C4-2B (cell line): ENCODE measurements around the gene RPS6KA3.

ENCODE experiments used
- CTCF ChIP-seq: fragments of 450-650 bp; conservative IDR thresholded peaks from 2 replicates; pipeline ENCODE4 v1.5.1; 2017; ENCODE audit warnings: mild to moderate bottlenecking
- ZFX ChIP-seq: fragments of 450-650 bp; IDR thresholded peaks from 2 replicates; pipeline ENCODE4 v1.6.1; 2017

- TF ChIP-seq CTCF, result no peak
- no peak for TF ChIP-seq ZFX
Measured at GRCh38 chrX:20171887-20172286, 94.8 kb downstream of the RPS6KA3 start.
